Rectal smooth muscle tissue (tissue), 1 donor: ENCODE results near the gene DCUN1D4.
"Not testable (repeated sequence)": the region's sequence is repeated elsewhere in the genome, so short reads cannot be mapped to it uniquely, and the experiment has no call there.

Experiments
- H3K27ac ChIP-seq: one replicate; pipeline ENCODE4 v1.7.0; 2013; ENCODE audit warnings: low read depth, low read length, inconsistent platforms
- H3K27me3 ChIP-seq: one replicate; pipeline ENCODE4 v1.7.0; 2013; ENCODE audit warnings: low read length; ENCODE audit not compliant: control insufficient read depth, insufficient read depth
- H3K36me3 ChIP-seq: one replicate; pipeline ENCODE4 v1.7.0; 2013; ENCODE audit warnings: low read length; ENCODE audit not compliant: control insufficient read depth, insufficient read depth
- H3K4me1 ChIP-seq: one replicate; pipeline ENCODE4 v1.7.0; 2013; ENCODE audit warnings: low read length; ENCODE audit not compliant: control insufficient read depth, insufficient read depth
- H3K4me3 ChIP-seq: one replicate; pipeline ENCODE4 v1.7.0; 2013; ENCODE audit warnings: low read length
- H3K9ac ChIP-seq: one replicate; pipeline ENCODE4 v1.7.0; 2013; ENCODE audit warnings: low read length

DCUN1D4 gene

DNA sequence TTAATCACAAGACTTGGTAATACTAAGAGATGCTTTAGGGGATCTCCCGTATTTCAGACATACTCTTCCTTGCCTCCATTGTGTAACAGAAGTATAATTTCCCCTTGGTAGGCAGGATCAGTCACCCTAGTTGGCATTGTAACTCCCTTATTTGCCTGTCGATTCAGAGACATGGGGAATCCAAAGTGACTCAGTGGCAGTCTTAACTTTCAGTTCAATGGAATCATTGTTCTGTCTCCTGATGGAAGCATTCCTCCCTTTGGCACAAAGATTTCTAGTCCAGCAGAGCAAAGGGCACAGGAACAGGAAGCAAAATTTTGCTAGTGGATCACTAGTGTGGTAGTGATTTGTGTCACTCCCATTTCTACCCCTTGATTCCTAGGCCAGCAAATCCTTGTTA is 80.4 kb downstream of the DCUN1D4 start:
- Histone ChIP-seq H3K36me3 (no peaks in the 10 kb centered on the region), H3K9ac (no peak overlapping the region), H3K27me3 (no peaks in the 10 kb centered on the region), H3K27ac (no peak overlapping the region), H3K4me1 (no peaks in the 10 kb centered on the region), H3K4me3 (no peak overlapping the region)

DNA sequence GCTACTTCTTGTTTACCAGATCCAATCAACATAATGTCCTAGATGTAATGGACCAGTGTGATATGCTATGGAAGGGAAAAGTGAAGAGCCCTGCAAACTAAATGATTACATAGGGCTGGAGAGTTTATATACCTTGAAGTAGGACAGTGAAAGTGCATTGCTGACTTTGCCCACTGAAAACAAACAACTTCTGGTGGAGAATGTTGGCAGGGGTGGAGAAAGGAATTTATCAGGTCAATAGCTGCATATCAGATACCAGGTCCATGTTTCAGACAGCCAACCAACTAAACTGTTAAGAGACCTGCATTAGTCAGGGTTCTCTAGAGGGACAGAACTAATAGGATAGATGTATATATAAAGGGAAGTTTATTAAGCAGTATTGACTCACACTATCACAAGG is 82.4 kb downstream of the DCUN1D4 start:
- Histone ChIP-seq H3K36me3 (no peaks in the 10 kb centered on the region), H3K4me3 (no peak overlapping the region), H3K9ac (no peak overlapping the region), H3K27ac (no peak overlapping the region), H3K4me1 (no peaks in the 10 kb centered on the region), H3K27me3 (no peaks in the 10 kb centered on the region)

DNA sequence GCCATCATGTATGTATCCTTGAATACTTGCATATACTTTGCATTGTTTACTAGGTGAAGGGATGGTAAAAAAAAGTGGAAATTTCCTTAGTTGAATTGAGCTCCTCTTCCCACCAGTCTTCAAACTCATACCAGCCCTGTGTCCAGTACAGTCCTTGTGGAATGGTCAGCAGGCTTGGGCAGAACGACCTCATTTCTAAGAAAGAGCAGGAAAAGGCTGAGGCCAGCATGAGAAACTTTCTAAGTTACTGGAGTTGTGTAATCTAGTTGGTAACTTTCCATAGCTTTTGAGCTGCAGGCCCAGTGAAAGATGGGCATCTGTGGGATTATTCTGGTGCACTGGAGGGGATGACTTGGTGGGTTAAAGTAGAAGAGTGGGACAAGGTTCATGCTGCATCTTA is 87.6 kb downstream of the DCUN1D4 start:
- H3K9ac ChIP-seq = no peak overlapping the region
- H3K27ac ChIP-seq = no peak overlapping the region
- H3K4me3 ChIP-seq = no peak overlapping the region
- no peaks in the 10 kb centered on the region for H3K36me3 ChIP-seq
- no peaks in the 10 kb centered on the region for H3K27me3 ChIP-seq
- no peaks in the 10 kb centered on the region for H3K4me1 ChIP-seq

DNA sequence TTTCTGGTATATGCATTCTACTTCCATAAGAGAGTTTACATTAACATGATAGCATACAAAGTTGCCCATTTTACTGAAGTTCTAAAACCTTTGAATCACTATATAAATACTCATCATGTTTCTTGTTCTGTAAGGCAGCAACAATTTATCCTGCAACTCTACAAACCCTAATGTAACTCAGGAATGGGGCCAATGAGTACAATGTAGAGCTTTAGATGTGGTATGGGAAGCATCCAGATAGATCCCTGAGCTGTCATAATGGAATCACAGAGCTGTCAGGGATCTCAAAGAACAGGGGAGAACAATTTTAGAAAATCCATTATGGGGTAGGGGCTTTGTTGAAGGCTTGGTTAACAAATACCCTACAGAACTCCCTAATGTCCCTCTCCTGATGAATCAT is 88.5 kb downstream of the DCUN1D4 start:
- Histone ChIP-seq H3K27me3 (no peaks in the 10 kb centered on the region), H3K9ac (no peak overlapping the region), H3K36me3 (no peaks in the 10 kb centered on the region), H3K4me3 (no peak overlapping the region), H3K4me1 (no peaks in the 10 kb centered on the region), H3K27ac (no peak overlapping the region)

DNA sequence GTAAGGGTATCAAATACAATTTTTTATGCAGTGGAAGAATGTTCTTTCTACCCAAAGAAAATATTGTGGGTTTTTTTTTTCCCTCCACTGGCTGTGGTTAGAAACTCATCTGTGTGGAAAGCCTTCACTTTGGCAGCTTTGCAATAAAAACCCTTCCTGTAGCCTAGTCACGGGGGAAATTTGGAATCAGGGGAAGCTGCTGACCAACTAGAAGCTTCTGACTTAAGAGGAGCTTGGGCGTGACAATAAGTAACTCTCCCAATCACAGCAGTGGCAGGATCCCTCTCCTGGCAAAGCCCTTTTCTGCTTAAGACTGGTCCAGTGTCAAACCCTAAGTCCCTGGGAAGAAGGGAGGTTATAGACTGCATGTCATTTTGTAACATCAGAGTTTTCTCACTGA is 89.3 kb downstream of the DCUN1D4 start:
- Histone ChIP-seq H3K4me3 (no peak overlapping the region), H3K36me3 (no peaks in the 10 kb centered on the region), H3K9ac (no peak overlapping the region), H3K27me3 (no peaks in the 10 kb centered on the region), H3K4me1 (no peaks in the 10 kb centered on the region), H3K27ac (no peak overlapping the region)

DNA sequence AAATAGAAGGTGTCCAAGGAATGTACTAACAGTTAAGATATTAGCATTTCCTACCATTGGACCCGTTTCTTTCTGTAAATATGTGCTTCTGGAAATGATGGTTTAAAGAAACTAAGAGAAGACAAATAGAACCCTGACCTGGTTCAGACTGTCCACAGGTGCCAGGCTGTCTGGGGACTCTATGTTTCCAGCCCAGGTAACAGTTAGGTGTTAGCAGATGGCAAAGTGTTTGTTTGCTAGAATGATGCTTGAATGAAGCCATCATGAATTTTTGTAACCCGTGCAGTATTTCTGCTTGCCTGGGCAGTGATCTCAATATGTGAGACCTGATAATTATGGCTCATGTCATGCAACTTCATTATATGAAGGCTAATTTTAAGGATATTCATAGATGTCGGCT is 89.7 kb downstream of the DCUN1D4 start:
- Histone ChIP-seq H3K36me3 (no peaks in the 10 kb centered on the region), H3K4me3 (no peak overlapping the region), H3K27ac (no peak overlapping the region), H3K4me1 (no peaks in the 10 kb centered on the region), H3K9ac (no peak overlapping the region), H3K27me3 (no peaks in the 10 kb centered on the region)

DNA sequence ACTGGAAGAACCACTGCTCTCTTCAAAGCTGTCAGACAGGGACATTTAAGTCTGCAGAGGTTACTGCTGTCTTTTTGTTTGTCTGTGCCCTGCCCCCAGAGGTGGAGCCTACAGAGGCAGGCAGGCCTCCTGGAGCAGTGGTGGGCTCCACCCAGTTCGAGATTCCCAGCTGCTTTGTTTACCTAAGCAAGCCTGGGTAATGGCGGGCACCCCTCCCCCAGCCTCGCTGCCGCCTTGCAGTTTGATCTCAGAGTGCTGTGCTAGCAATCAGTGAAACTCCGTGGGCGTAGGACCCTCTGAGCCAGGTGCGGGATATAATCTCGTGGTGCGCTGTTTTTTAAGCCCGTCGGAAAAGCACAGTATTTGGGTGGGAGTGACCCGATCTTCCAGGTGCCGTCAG is 97.5 kb downstream of the DCUN1D4 start:
- H3K4me1 ChIP-seq, H3K9ac ChIP-seq, H3K36me3 ChIP-seq, H3K27ac ChIP-seq, H3K4me3 ChIP-seq, H3K27me3 ChIP-seq: not testable (repeated sequence)

DNA sequence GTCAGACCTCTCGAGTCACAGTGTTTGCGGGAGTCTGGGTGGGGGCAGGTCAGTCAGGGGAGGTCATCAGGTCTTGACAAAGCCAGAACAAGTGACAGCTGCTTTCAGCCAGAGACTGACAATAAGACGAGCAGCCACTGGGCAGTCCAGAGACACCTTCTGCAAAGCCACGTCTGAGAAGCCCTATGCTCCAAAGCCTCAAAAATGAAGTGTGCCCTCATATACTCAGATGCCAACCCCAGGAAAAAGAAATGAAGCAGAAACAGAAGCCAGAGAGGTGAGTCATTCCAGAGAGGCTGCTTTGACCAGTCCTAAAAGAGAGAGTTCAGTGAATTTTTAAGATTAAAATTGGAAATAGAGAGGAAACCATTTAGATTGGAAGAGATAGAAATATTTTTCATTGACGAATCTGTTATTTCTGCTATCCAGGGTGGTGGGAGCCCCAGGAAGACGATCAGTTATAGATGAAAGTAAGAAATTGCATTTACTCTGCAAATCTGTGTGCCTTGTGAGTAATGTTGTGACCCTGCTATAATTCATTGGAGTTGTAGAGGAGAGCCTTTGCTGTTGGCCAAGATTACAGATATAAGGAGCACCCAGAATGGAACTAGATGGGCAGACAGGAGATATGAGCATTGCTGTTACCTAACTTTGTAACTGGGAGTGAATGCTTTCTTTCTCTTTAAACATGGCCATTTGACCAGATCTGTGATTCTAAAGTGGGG is 99.3 kb downstream of the DCUN1D4 start:
- H3K4me1 ChIP-seq = no peaks in the 10 kb centered on the region
- no peak overlapping the region for H3K9ac ChIP-seq
- H3K27me3 ChIP-seq = no peaks in the 10 kb centered on the region
- H3K27ac ChIP-seq = no peak overlapping the region
- H3K4me3 ChIP-seq = no peak overlapping the region
- H3K36me3 ChIP-seq = no peaks in the 10 kb centered on the region

DNA sequence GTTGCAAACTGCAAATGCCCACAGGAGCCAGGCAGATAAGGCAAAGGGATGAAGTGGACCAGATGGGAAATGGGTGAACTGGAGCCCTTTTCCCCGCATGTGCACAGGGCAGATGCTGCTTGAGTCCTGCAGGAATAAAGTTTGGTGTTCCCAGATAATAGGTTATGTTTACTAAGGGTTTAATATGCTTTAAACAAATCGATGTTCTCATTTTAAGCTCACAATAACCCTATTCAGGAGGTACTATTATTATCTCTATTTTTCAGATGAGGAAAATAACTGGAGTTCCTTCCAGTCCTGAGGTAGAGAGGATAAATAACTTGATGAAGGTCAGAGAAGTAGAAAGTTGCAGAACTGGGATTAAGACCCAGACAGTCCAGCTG is 99.9 kb downstream of the DCUN1D4 start:
- Histone ChIP-seq H3K27me3 (no peaks in the 10 kb centered on the region), H3K9ac (no peak overlapping the region), H3K27ac (no peak overlapping the region), H3K36me3 (no peaks in the 10 kb centered on the region), H3K4me3 (no peak overlapping the region), H3K4me1 (no peaks in the 10 kb centered on the region)

DNA sequence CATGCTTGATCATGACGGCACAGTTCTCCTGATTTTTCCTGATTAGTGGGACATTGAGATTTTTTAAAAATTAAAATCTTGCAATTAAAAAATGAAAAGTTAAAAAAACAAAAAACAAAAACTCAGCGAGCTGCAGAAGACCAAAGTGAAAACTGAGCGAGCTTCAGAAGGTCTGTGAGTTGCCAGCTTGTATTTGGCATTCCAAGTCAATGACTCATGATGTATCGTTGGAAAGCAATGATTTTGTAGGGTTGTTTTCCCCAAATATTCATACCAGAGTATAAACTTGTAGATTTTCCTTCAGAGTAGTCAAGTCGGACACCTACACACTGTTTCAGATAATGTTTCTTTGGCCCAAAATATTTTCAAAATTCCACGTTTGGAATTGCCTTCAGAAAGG is 100.3 kb downstream of the DCUN1D4 start:
- Histone ChIP-seq H3K9ac (no peak overlapping the region), H3K36me3 (no peaks in the 10 kb centered on the region), H3K4me3 (no peak overlapping the region), H3K4me1 (no peaks in the 10 kb centered on the region), H3K27me3 (no peaks in the 10 kb centered on the region), H3K27ac (no peak overlapping the region)

DNA sequence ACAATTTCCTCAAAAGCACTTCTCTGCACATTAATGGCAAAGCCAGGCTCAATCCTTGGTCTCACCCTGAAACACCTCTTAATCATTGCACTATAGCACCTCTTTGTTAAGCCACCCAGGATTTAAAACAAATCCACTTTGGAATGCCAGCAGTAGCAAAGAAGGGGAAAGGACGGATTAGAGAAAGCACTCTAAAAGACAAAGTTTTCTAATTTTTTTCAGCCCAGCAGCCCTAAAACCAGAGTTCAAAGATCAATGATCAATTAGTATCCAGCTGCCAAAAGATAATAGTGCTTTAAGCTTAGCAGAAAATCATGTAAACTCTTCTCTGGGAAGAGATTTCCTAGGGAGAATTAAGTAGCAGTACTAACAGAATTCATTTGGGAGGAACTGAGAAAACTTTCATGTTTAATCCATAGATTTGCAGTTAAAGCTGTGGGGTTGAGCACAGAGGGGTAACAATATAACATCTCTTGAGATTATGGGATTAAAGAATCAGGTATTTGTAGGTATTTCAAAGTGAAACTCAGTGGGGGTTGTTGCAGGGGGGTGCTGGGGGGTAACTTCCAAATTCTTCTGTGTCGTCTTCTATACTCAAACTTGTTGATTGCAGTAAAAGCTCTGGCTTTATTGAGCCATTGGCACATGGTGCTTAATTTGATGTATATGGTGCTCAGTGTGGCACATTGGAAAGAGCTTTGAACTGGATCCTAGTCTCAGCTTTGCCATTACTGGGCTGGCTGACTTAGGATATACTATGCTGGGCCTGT is 115.4 kb downstream of the DCUN1D4 start:
- no peak overlapping the region for H3K4me3 ChIP-seq
- no peak overlapping the region for H3K9ac ChIP-seq
- H3K36me3 ChIP-seq = no peaks in the 10 kb centered on the region
- no peaks in the 10 kb centered on the region for H3K27me3 ChIP-seq
- no peaks in the 10 kb centered on the region for H3K4me1 ChIP-seq
- H3K27ac ChIP-seq = no peak overlapping the region

DNA sequence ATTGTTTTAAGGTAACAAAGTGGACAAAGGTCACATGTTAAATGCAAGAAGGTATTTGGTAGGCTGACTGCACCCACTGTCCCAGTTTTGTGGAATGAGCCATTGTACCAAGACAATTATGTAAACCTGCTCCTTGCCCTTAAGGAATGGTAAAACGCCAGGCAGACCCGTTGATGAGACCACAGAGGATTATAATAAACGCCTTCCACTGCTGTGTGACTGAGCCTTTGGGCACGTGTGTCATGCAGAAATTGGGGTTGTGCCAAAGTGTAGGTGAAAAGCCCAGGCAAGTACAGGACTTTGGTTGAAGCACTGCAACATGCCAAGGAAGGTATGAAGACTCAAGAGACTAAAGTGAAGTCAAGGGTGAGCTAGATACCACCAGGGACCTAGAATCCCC is 117.5 kb downstream of the DCUN1D4 start:
- no peak overlapping the region for H3K27ac ChIP-seq
- H3K36me3 ChIP-seq = no peaks in the 10 kb centered on the region
- no peak overlapping the region for H3K9ac ChIP-seq
- H3K4me3 ChIP-seq = no peak overlapping the region
- no peaks in the 10 kb centered on the region for H3K27me3 ChIP-seq
- no peaks in the 10 kb centered on the region for H3K4me1 ChIP-seq
